HCT116 (cell line): Measurements from ENCODE around the gene PSENEN.

Experiments
- EZH2 ChIP-seq: fragments of 200-600 bp; sonication (generic); IDR thresholded peaks from 2 replicates; pipeline ENCODE4 v1.6.1; 2017; ENCODE audit warnings: antibody characterized with exemption, mixed run types
- JUND ChIP-seq: IDR thresholded peaks from 2 replicates; pipeline ENCODE4 v1.6.1; 2012
- POLR2A ChIP-seq: IDR thresholded peaks from 2 replicates; pipeline ENCODE4 v1.7.0; 2011; ENCODE audit warnings: borderline replicate concordance; ENCODE audit not compliant: insufficient read depth, insufficient read length; ENCODE audit errors: extremely low read depth
- RAD21 ChIP-seq: IDR thresholded peaks from 2 replicates; pipeline ENCODE4 v1.6.1; 2012; ENCODE audit warnings: low read depth, mild to moderate bottlenecking
- SIN3A ChIP-seq: IDR thresholded peaks from 2 replicates; pipeline ENCODE4 v1.6.1; 2012; ENCODE audit warnings: low read depth
- SP1 ChIP-seq: IDR thresholded peaks from 2 replicates; pipeline ENCODE4 v1.6.1; 2012; ENCODE audit warnings: low read depth
- TCF7L2 ChIP-seq: IDR thresholded peaks from 2 replicates; pipeline ENCODE4 v1.7.0; 2011; ENCODE audit warnings: borderline replicate concordance, inconsistent platforms; ENCODE audit not compliant: insufficient read depth, insufficient read length; ENCODE audit errors: extremely low read depth
- YY1 ChIP-seq: IDR thresholded peaks from 2 replicates; pipeline ENCODE4 v1.6.1; 2011; ENCODE audit warnings: low read length, low read depth, moderate library complexity, mild to moderate bottlenecking; ENCODE audit not compliant: insufficient replicate concordance; ENCODE audit errors: extremely low read depth
- ZFX ChIP-seq: fragments of 450-650 bp; IDR thresholded peaks from 2 replicates; pipeline ENCODE4 v1.6.1; 2017
- TF ChIP-seq, protein P1 (sequence below), 3 experiments: fragments of 200-600 bp in 1 of 3; sonication (generic) in 1 of 3; IDR thresholded peaks in 2 of 3; conservative IDR thresholded peaks in 1 of 3; 2 replicates each; pipeline ENCODE4 v1.5.1; 2012 to 2017; ENCODE audit warnings: low read depth in 2 of 3, low read length in 2 of 3, antibody characterized with exemption in 1 of 3, borderline replicate concordance in 1 of 3, control low read depth in 1 of 3, mild to moderate bottlenecking in 1 of 3, mixed read lengths in 1 of 3, mixed run types in 1 of 3, moderate library complexity in 1 of 3; ENCODE audit not compliant: insufficient read depth in 1 of 3
- TF ChIP-seq, protein P2 (sequence below): IDR thresholded peaks from 2 replicates; pipeline ENCODE4 v1.6.1; 2012

DNA sequence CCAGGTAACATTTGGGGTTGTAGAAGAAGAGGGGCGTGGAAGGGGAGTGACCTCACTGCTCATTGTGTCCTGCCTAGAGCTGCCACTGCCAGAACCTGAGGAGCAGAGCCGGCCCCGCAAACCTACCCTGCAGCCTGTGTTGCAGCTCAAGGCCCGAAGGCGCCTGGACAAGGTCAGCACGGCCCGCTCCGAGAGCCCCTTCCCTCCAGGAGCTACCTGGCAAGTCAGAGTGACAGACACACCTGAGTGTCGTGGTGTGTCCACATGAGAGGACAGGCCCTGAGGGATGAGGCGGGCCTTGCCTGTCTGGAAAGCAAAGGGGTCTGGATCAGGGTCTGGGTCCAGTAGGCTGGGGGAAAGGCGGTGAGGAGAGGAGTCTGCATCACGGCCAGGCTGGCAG lies 20.9 kb upstream of the PSENEN start:
- TF ChIP-seq, protein P1, sequence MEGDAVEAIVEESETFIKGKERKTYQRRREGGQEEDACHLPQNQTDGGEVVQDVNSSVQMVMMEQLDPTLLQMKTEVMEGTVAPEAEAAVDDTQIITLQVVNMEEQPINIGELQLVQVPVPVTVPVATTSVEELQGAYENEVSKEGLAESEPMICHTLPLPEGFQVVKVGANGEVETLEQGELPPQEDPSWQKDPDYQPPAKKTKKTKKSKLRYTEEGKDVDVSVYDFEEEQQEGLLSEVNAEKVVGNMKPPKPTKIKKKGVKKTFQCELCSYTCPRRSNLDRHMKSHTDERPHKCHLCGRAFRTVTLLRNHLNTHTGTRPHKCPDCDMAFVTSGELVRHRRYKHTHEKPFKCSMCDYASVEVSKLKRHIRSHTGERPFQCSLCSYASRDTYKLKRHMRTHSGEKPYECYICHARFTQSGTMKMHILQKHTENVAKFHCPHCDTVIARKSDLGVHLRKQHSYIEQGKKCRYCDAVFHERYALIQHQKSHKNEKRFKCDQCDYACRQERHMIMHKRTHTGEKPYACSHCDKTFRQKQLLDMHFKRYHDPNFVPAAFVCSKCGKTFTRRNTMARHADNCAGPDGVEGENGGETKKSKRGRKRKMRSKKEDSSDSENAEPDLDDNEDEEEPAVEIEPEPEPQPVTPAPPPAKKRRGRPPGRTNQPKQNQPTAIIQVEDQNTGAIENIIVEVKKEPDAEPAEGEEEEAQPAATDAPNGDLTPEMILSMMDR (IDR thresholded peaks at IDR 0.05 in 2 of 3, conservative IDR thresholded peaks at IDR 0.05 in 1 of 3; ENCODE audit: borderline replicate concordance in 1 of 3, insufficient read depth in 1 of 3, low read depth in 2 of 3, low read length in 2 of 3) = no peak
- TF ChIP-seq POLR2A = no peak
- TF ChIP-seq, protein P2, sequence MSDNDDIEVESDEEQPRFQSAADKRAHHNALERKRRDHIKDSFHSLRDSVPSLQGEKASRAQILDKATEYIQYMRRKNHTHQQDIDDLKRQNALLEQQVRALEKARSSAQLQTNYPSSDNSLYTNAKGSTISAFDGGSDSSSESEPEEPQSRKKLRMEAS = no peak
- no peak for TF ChIP-seq EZH2
- no peak for TF ChIP-seq JUND
- TF ChIP-seq TCF7L2 = no peak
- no peak for TF ChIP-seq ZFX
- no peak for TF ChIP-seq SP1
- no peak for TF ChIP-seq SIN3A
- TF ChIP-seq RAD21 = no peak
- TF ChIP-seq YY1 = no peak
